HEK293 (cell line): Measurements from ENCODE around the gene GMPS.
"Not testable (repeated sequence)": the region's sequence is repeated elsewhere in the genome, so short reads cannot be mapped to it uniquely, and the experiment has no call there.

ENCODE experiments used
- CTCF ChIA-PET: fragments of 350-600 bp; formaldehyde crosslinking; extraction: SDS; loops from one replicate; lab custom pipeline; 2021; ENCODE audit warnings: antibody characterized with exemption; lab: Yijun Ruan, JAX
- POLR2A ChIA-PET: fragments of 300-600 bp; formaldehyde crosslinking; extraction: SDS; loops from one replicate; lab custom pipeline; 2020; ENCODE audit warnings: antibody characterized with exemption, inconsistent platforms; lab: Yijun Ruan, JAX
- H3K27ac ChIP-seq: fragments of 200-500 bp; sonication (Bioruptor generic); 2 replicates; pipeline ENCODE4 v1.5.1; 2014; ENCODE audit warnings: low read depth, low read length, control low read depth, inconsistent platforms; ENCODE audit errors: extremely low read depth
- H3K36me3 ChIP-seq, 2 experiments: fragments of 200-500 bp in 1 of 2; sonication (Bioruptor generic) in 1 of 2; 1 replicate in 1 of 2; 2 replicates in 1 of 2; pipeline ENCODE4 v1.5.1; 2014 to 2017; ENCODE audit warnings: inconsistent platforms in 2 of 2, low read length in 2 of 2; ENCODE audit not compliant: control insufficient read depth in 2 of 2, insufficient read depth in 1 of 2
- H3K4me1 ChIP-seq: fragments of 200-500 bp; sonication (Bioruptor generic); 2 replicates; pipeline ENCODE4 v1.5.1; 2014; ENCODE audit warnings: mild to moderate bottlenecking, low read length, inconsistent platforms; ENCODE audit not compliant: control insufficient read depth, insufficient read depth
- H3K4me3 ChIP-seq: 2 replicates; pipeline ENCODE4 v1.5.1; 2011; ENCODE audit warnings: low read depth, mild to moderate bottlenecking, control low read depth, low read length, moderate library complexity
- H3K9me3 ChIP-seq: fragments of 200-500 bp; sonication (Bioruptor generic); 2 replicates; pipeline ENCODE4 v1.5.1; 2014; ENCODE audit warnings: low read depth, low read length, inconsistent platforms; ENCODE audit not compliant: control insufficient read depth, insufficient read depth
- OVOL3 ChIP-seq: fragments of 450-650 bp; formaldehyde crosslinking; IDR thresholded peaks from 2 replicates; pipeline ENCODE4 v1.5.1; 2016; ENCODE audit warnings: missing biosample characterization, missing genetic modification characterization
- REPIN1 ChIP-seq: fragments of 450-650 bp; formaldehyde crosslinking; IDR thresholded peaks from 2 replicates; pipeline ENCODE4 v1.5.1; 2017; ENCODE audit warnings: missing biosample characterization, missing genetic modification characterization, low read depth
- ZNF10 ChIP-seq: fragments of 450-650 bp; formaldehyde crosslinking; IDR thresholded peaks from 2 replicates; pipeline ENCODE4 v1.5.1; 2017; ENCODE audit warnings: missing biosample characterization, missing genetic modification characterization
- ZNF157 ChIP-seq: fragments of 450-650 bp; formaldehyde crosslinking; IDR thresholded peaks from 2 replicates; pipeline ENCODE4 v1.5.1; 2016; ENCODE audit warnings: missing biosample characterization, missing genetic modification characterization
- ZNF174 ChIP-seq: fragments of 450-650 bp; formaldehyde crosslinking; IDR thresholded peaks from 2 replicates; pipeline ENCODE4 v1.5.0; 2017; ENCODE audit warnings: missing biosample characterization, mild to moderate bottlenecking, missing genetic modification characterization
- ZNF175 ChIP-seq: fragments of 450-650 bp; formaldehyde crosslinking; IDR thresholded peaks from 2 replicates; pipeline ENCODE4 v1.5.1; 2016; ENCODE audit warnings: missing biosample characterization, missing genetic modification characterization
- ZNF311 ChIP-seq: fragments of 450-650 bp; formaldehyde crosslinking; IDR thresholded peaks from 2 replicates; pipeline ENCODE4 v1.5.1; 2017; ENCODE audit warnings: missing biosample characterization, missing genetic modification characterization, borderline replicate concordance
- ZNF341 ChIP-seq: fragments of 450-650 bp; formaldehyde crosslinking; IDR thresholded peaks from 2 replicates; pipeline ENCODE4; 2016; ENCODE audit warnings: low read depth, missing biosample characterization, missing genetic modification characterization
- ZNF354C ChIP-seq: fragments of 450-650 bp; formaldehyde crosslinking; IDR thresholded peaks from 2 replicates; pipeline ENCODE4 v1.5.1; 2016; ENCODE audit warnings: missing biosample characterization, missing genetic modification characterization, low read depth, borderline replicate concordance
- ZNF37A ChIP-seq: fragments of 450-650 bp; IDR thresholded peaks from 2 replicates; pipeline ENCODE4 v1.5.1; 2018; ENCODE audit warnings: missing biosample characterization, missing genetic modification characterization
- ZNF391 ChIP-seq: fragments of 450-650 bp; formaldehyde crosslinking; IDR thresholded peaks from 2 replicates; pipeline ENCODE4 v1.5.1; 2016; ENCODE audit warnings: low read depth, missing biosample characterization, missing genetic modification characterization, borderline replicate concordance
- ZNF510 ChIP-seq: fragments of 450-650 bp; formaldehyde crosslinking; IDR thresholded peaks from 2 replicates; pipeline ENCODE4 v1.5.1; 2018; ENCODE audit warnings: mild to moderate bottlenecking, missing genetic modification characterization, missing biosample characterization; ENCODE audit not compliant: insufficient replicate concordance
- ZNF514 ChIP-seq: fragments of 450-650 bp; formaldehyde crosslinking; IDR thresholded peaks from 2 replicates; pipeline ENCODE4 v1.5.1; 2016; ENCODE audit warnings: missing biosample characterization, missing genetic modification characterization
- ZNF571 ChIP-seq: fragments of 450-650 bp; formaldehyde crosslinking; IDR thresholded peaks from 2 replicates; pipeline ENCODE4 v1.5.0; 2017; ENCODE audit warnings: missing biosample characterization, missing genetic modification characterization
- ZNF623 ChIP-seq: fragments of 450-650 bp; formaldehyde crosslinking; IDR thresholded peaks from 2 replicates; pipeline ENCODE4 v1.5.1; 2016; ENCODE audit warnings: missing biosample characterization, missing genetic modification characterization
- ZNF629 ChIP-seq: fragments of 450-650 bp; formaldehyde crosslinking; IDR thresholded peaks from 2 replicates; pipeline ENCODE4 v1.5.1; 2017; ENCODE audit warnings: missing biosample characterization, missing genetic modification characterization
- ZNF654 ChIP-seq: fragments of 450-650 bp; formaldehyde crosslinking; IDR thresholded peaks from 2 replicates; pipeline ENCODE4 v1.5.1; 2016; ENCODE audit warnings: low read depth, missing biosample characterization, missing genetic modification characterization
- ZNF701 ChIP-seq: fragments of 450-650 bp; formaldehyde crosslinking; IDR thresholded peaks from 2 replicates; pipeline ENCODE4 v1.5.1; 2016; ENCODE audit warnings: missing biosample characterization, missing genetic modification characterization
- ZNF785 ChIP-seq: fragments of 450-650 bp; formaldehyde crosslinking; IDR thresholded peaks from 2 replicates; pipeline ENCODE4 v1.5.1; 2016; ENCODE audit warnings: missing biosample characterization, missing genetic modification characterization
- ZSCAN16 ChIP-seq: fragments of 450-650 bp; formaldehyde crosslinking; IDR thresholded peaks from 2 replicates; pipeline ENCODE4 v1.5.1; 2016; ENCODE audit warnings: missing biosample characterization, missing genetic modification characterization
- ZSCAN23 ChIP-seq: fragments of 450-650 bp; formaldehyde crosslinking; IDR thresholded peaks from 2 replicates; pipeline ENCODE4 v1.5.1; 2016; ENCODE audit warnings: missing biosample characterization, missing genetic modification characterization
- TF ChIP-seq, protein P1 (sequence below): fragments of 450-650 bp; formaldehyde crosslinking; IDR thresholded peaks from 2 replicates; pipeline ENCODE4 v1.5.1; 2016; ENCODE audit warnings: missing biosample characterization, missing genetic modification characterization
- TF ChIP-seq, protein P2 (sequence below): fragments of 450-650 bp; formaldehyde crosslinking; IDR thresholded peaks from 2 replicates; pipeline ENCODE4 v1.5.1; 2016; ENCODE audit warnings: missing biosample characterization, missing genetic modification characterization
- TF ChIP-seq, protein P3 (sequence below): fragments of 450-650 bp; formaldehyde crosslinking; IDR thresholded peaks from 2 replicates; pipeline ENCODE4 v1.5.1; 2016; ENCODE audit warnings: missing biosample characterization, missing genetic modification characterization
- TF ChIP-seq, protein P4 (sequence below): fragments of 450-650 bp; formaldehyde crosslinking; IDR thresholded peaks from 2 replicates; pipeline ENCODE4 v1.5.1; 2016; ENCODE audit warnings: missing biosample characterization, missing genetic modification characterization, borderline replicate concordance

Gene GMPS

DNA sequence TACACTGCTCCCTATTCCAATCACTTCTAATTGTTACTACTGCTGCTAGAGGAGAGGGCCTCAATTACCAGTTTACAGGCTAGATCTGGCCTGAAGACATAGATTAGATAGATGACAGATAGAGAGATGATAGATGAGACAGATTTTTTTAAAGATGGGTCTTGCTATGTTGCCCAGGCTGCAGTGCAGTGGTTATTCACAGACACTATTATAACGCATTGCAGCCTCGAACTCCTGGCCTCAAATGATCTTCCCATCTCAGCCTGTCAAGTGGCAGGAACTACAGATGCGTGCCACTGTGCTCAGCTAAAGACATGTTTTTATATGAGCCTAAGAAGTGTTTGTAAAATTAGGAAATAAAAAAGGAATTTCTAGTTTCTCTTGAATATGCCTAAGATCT, 22.5 kb upstream of the GMPS start (continued):
- TF ChIP-seq, protein P1, sequence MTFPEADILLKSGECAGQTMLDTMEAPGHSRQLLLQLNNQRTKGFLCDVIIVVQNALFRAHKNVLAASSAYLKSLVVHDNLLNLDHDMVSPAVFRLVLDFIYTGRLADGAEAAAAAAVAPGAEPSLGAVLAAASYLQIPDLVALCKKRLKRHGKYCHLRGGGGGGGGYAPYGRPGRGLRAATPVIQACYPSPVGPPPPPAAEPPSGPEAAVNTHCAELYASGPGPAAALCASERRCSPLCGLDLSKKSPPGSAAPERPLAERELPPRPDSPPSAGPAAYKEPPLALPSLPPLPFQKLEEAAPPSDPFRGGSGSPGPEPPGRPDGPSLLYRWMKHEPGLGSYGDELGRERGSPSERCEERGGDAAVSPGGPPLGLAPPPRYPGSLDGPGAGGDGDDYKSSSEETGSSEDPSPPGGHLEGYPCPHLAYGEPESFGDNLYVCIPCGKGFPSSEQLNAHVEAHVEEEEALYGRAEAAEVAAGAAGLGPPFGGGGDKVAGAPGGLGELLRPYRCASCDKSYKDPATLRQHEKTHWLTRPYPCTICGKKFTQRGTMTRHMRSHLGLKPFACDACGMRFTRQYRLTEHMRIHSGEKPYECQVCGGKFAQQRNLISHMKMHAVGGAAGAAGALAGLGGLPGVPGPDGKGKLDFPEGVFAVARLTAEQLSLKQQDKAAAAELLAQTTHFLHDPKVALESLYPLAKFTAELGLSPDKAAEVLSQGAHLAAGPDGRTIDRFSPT (tag by site-specific recombination), result no peak
- TF ChIP-seq ZNF629, result no peak
- TF ChIP-seq ZNF37A (tag by site-specific recombination), result no peak
- TF ChIP-seq ZNF623 (tag by site-specific recombination), result no peak
- TF ChIP-seq ZNF571 (tag by site-specific recombination), result no peak
- TF ChIP-seq ZNF701, result no peak
- no peak for TF ChIP-seq ZNF510 (tag by site-specific recombination)
- no peak for TF ChIP-seq ZSCAN23 (tag by site-specific recombination)

DNA sequence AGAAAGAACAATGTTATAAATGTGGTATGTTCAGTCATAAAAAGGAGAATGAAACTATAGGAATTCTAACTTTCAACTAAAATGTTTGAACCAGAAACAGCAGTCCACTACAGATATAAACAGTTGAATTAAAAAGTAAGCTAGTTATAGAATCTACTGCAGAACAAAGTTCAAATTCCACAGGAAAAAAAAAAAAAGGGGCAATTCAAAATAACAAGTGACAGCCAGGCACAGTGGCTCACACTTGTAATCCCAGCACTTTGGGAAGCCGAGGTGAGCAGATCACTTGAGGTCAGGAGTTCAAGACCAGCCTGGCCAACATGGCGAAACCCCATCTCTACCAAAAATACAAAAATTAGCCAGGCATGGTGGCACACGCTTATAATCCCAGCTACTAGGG, 21.0 kb upstream of the GMPS start:
- H3K4me1 ChIP-seq, H3K4me3 ChIP-seq, POLR2A ChIA-PET, H3K9me3 ChIP-seq, H3K27ac ChIP-seq: not testable (repeated sequence)
- CTCF ChIA-PET, result interaction anchor here (0.6 to 1.4 kb wide), 2 partner anchors 18 to 43 kb away, joined by 5 to 8 read pairs; partner anchors contain the start of gene C3orf33
- peaks cover 0 to 12% of the 10 kb centered on the region in 2 experiments; a peak in 2 of 3 replicates for H3K36me3 ChIP-seq

DNA sequence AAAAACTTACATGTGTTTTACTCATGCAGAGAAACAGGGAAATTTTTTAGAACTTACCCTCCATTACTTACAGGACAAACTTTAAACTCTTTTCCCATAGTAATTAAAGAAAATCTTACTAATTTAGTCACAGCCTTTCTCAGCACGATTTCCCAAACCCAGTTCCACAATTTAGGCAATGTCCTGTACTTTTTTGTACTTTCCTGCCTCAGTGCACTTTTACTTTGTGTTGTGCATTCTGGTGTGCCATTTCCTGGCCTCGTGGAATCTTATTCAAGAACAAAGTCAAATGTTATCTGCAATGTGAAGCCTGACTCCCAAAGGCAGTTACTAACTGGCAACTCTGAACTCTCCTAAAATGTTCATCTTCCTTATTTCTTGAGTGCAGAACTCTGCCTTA, 18.1 kb upstream of the GMPS start:
- POLR2A ChIA-PET, result interaction anchor here (2.2 to 2.5 kb wide), 2 partner anchors 17 to 46 kb away, joined by 12 to 24 read pairs; partner anchors contain the start of genes C3orf33 and GMPS
- H3K27ac ChIP-seq, result no peak overlapping the region
- CTCF ChIA-PET, result interaction anchor here (2.4 kb wide), 1 partner anchor 46 kb away, joined by 9 read pairs; the partner anchor contains the start of gene C3orf33
- H3K4me3 ChIP-seq, result peak overlapping the region; percentile 99
- TF ChIP-seq, protein P2, sequence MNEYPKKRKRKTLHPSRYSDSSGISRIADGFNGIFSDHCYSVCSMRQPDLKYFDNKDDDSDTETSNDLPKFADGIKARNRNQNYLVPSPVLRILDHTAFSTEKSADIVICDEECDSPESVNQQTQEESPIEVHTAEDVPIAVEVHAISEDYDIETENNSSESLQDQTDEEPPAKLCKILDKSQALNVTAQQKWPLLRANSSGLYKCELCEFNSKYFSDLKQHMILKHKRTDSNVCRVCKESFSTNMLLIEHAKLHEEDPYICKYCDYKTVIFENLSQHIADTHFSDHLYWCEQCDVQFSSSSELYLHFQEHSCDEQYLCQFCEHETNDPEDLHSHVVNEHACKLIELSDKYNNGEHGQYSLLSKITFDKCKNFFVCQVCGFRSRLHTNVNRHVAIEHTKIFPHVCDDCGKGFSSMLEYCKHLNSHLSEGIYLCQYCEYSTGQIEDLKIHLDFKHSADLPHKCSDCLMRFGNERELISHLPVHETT, result no peak
- TF ChIP-seq ZNF391 (tag by site-specific recombination), result no peak
- TF ChIP-seq ZNF157 (tag by site-specific recombination), result no peak
- TF ChIP-seq ZNF785 (tag by site-specific recombination), result no peak
- no peak for TF ChIP-seq ZNF174 (tag by site-specific recombination)
- TF ChIP-seq ZNF654 (tag by site-specific recombination), result no peak
- TF ChIP-seq REPIN1 (tag by site-specific recombination), result no peak
- no peak for TF ChIP-seq ZNF341 (tag by site-specific recombination)
- TF ChIP-seq ZNF10 (tag by site-specific recombination), result no peak
- no peak for TF ChIP-seq ZNF311
- no peak for TF ChIP-seq ZNF514
- TF ChIP-seq, protein P3, sequence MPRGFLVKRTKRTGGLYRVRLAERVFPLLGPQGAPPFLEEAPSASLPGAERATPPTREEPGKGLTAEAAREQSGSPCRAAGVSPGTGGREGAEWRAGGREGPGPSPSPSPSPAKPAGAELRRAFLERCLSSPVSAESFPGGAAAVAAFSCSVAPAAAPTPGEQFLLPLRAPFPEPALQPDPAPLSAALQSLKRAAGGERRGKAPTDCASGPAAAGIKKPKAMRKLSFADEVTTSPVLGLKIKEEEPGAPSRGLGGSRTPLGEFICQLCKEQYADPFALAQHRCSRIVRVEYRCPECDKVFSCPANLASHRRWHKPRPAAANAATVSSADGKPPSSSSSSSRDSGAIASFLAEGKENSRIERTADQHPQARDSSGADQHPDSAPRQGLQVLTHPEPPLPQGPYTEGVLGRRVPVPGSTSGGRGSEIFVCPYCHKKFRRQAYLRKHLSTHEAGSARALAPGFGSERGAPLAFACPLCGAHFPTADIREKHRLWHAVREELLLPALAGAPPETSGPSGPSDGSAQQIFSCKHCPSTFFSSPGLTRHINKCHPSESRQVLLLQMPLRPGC (tag by site-specific recombination), result no peak
- TF ChIP-seq, protein P4, sequence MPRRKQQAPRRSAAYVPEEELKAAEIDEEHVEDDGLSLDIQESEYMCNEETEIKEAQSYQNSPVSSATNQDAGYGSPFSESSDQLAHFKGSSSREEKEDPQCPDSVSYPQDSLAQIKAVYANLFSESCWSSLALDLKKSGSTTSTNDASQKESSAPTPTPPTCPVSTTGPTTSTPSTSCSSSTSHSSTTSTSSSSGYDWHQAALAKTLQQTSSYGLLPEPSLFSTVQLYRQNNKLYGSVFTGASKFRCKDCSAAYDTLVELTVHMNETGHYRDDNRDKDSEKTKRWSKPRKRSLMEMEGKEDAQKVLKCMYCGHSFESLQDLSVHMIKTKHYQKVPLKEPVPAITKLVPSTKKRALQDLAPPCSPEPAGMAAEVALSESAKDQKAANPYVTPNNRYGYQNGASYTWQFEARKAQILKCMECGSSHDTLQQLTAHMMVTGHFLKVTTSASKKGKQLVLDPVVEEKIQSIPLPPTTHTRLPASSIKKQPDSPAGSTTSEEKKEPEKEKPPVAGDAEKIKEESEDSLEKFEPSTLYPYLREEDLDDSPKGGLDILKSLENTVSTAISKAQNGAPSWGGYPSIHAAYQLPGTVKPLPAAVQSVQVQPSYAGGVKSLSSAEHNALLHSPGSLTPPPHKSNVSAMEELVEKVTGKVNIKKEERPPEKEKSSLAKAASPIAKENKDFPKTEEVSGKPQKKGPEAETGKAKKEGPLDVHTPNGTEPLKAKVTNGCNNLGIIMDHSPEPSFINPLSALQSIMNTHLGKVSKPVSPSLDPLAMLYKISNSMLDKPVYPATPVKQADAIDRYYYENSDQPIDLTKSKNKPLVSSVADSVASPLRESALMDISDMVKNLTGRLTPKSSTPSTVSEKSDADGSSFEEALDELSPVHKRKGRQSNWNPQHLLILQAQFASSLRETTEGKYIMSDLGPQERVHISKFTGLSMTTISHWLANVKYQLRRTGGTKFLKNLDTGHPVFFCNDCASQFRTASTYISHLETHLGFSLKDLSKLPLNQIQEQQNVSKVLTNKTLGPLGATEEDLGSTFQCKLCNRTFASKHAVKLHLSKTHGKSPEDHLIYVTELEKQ (tag by site-specific recombination), result no peak
- no peak for TF ChIP-seq ZNF175
- no peak for TF ChIP-seq ZNF354C (tag by site-specific recombination)
- no peak for TF ChIP-seq OVOL3
- TF ChIP-seq ZSCAN16 (tag by site-specific recombination), result no peak
- H3K36me3 ChIP-seq, result peaks cover 0 to 12% of the 10 kb centered on the region in 2 experiments; a peak in 2 of 3 replicates
- no peaks in the 10 kb centered on the region for H3K9me3 ChIP-seq
- H3K4me1 ChIP-seq, result no peaks in the 10 kb centered on the region
